ENCODE results near the gene CDK6.
A peak's percentile ranks its signal among the peaks of the same experiment; 100 is the strongest.

The CDK6 gene

DNA sequence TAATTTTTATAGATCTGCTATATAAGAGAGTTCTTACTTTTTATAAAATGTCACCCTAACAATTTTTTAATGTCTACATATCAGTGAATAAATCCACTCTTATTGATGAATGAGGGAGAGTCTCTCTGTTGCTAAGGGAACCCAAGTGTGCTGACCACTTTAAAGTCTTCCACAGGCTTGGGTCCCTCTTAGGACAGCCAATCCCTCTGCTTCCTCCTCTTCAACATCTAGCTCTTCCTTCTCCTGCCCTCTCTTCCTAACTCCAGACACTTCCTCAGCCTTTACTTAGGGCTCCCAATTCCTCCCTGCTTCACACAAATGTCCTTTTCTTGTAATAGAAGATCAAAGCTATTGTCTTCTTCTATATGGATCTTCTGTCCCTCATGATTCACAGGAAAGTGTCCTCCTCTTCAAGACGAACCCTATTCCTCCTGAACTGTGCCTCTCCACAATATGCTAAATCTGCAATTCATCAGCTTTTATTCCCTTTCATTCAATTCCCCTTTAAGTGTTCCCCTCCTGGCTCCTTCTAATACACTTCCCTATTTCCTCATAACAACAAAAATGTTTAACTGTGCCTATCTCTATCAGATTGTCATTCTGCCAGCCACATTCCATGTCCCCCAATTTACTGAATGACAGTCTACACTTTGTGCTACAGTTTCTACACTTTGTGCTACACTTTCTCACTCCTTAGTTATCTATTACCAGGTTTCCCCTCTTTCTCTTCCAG is 37.7 kb downstream of the CDK6 start:
- no peak overlapping the region for H3K27ac ChIP-seq
- H3K4me3 ChIP-seq: no peak overlapping the region

DNA sequence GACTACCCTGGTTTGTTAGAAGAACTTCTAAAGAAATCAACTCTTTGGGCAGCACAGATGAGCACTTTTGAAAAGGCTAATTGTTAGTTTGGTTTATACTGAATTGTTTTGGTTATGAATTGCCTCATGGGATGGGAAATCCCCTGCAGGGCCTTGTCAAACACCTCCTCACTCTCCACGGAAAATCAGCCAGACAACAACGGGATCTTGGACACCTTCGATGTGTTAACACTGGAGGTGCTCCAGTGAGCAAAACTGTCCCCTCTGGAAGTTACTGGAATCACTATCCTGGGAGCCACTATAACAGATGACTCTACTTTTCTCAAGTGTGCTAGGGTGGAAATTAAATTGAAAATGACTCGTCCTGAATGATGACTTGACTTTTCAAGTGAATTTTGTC is 38.7 kb downstream of the CDK6 start:
- H3K4me3 ChIP-seq: no peak overlapping the region
- peak overlapping the region in 1 of 21 experiments; percentile 61 for H3K27ac ChIP-seq

GRCh38 chr7:92797284-92797683 is 39.1 kb downstream of the CDK6 start:
- Histone ChIP-seq H3K4me3 (no peak overlapping the region), H3K27ac (peak overlapping the region in 1 of 21 experiments; percentile 61)

DNA sequence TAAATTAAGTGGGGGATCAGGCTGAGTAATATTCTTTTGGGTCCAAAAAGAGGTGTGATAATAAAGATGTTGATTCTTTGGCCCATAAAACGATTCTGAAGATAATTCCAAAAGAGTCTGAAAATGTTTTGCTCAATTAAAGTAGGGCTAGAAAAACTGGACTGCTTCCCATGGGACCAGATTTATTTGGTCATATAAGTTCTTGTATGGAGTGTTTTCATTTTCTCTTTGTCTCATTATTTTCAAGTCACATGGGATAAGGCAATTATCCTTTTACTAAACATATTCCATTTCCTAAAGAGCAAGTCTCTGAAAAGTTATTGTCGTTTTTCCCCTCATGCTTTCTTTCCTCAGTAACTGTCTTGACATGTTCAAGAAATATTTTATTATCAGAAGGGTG is 41.5 kb downstream of the CDK6 start:
- no peak overlapping the region for H3K27ac ChIP-seq

DNA sequence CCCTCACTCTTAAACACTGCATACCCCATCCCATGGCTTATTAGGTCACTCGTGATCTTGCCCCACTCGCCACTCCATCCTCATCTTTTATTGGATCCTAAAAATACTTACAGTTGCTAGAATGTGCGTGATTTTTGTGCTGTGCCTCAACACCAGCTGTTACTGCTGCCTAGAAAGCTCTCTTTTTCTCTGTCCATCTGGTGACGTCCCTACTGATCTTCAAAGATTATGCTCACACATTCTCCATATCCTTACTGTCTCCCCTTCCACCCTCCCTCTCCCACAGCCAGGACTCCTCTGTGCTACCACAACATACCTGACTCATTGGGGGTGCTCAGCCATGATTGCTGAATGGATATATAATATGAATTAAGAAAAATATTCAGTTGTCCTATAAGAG is 42.0 kb downstream of the CDK6 start:
- Histone ChIP-seq H3K27ac (no peak overlapping the region), H3K4me3 (no peak overlapping the region)

More for the DNA sequence above, 41.5 kb downstream of the CDK6 start:
- H3K4me3 ChIP-seq: no peak overlapping the region

DNA sequence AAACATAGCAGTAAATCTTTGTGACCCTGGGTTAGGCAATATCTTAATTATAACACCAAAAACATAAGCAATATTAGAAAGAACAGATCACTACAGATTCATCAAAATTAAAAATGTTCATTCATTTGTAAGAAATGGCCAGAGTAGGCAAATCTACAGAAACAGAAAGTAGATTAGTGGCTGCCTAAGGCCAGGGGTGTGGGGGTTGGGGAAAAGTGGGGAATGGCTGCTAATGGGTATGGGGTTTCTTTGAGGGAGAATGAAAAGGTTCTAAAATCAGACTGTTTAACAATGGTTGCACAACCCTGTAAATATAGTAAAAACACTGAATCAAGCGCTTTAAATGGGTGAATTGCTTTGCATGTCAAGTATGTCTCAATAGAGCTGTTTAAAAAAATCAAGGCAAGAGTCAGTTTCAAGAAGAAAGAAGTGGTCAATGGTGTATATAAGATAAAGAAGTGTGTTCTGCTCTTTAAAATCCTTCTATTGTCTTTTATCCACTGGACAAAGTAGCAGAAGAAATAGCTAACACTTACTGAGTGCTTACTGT is 42.6 kb downstream of the CDK6 start:
- H3K27ac ChIP-seq: no peak overlapping the region

DNA sequence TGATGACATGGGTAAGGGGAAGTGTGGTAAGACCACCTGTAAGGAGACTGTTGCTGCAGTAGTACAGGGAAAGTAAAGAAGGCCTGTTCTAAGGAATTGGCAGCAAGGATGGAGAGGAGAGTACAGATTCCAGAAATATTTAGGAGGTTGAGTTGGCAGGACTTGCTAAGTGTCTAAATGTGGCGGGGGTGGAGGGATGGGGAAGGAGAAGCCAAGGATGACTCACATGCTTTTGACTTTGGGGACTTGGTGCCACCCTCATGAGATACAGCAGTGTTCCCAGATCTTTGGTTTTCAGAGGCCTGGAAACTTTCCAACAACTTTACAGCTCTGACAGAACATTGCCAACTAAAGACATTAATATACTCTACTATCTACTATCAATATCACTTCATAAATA is 45.4 kb downstream of the CDK6 start:
- Histone ChIP-seq H3K27ac (peak overlapping the region in 1 of 21 experiments; percentile 2), H3K4me3 (no peak overlapping the region)

More for the DNA sequence above, 42.6 kb downstream of the CDK6 start:
- H3K4me3 ChIP-seq: no peak overlapping the region

DNA sequence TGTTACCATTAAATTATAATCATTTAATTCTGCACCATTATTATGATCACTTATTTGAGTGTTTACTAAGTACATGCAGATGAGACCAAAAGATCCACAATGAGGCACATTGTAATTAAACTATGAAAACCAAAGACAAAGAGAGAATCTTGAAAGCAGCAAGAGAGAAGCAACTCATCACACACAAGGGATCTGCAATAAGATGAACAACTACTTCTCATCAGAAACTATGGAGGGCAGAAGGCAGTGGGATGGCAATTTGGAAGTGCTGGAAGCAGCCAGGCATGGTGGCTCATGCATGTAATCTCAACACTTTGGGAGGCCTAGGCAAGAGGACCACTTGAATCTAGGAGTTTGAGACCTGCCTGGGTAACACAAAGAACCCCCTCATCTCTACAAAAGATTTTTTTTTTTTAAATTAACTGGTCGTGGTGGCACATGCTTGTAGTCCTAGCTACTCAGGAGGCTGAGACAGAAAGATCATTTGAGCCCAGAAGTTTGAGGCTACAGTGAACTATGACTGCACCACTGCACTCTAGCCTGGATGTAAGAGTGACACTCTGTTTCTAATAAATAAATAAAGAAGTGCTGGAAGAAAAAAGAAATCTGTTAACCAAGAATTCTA is 47.7 kb downstream of the CDK6 start:
- no peak overlapping the region for H3K27ac ChIP-seq
- no peak overlapping the region for H3K4me3 ChIP-seq

DNA sequence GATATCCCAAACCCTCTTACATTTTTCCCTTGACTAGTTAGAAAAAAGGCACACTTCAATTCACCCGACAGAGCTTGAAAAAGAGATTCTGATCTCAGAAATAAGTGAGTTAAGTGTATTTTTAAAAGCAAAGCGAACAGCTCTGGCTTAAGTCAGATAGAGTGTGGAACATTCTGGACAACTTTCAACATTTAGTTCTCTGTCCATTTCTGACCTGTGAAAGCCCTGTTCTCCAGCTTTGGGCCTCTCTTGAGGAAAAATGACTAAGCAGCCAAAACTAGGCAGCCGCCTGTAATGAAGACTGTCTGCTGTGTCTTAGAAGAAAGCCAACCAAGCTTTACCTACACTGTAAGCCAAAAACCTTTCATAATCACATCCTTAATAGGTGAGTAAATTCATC is 50.5 kb downstream of the CDK6 start:
- no peak overlapping the region for H3K4me3 ChIP-seq
- H3K27ac ChIP-seq: no peak overlapping the region

- no peak overlapping the region for H3K27ac ChIP-seq
- no peak overlapping the region for H3K4me3 ChIP-seq
These were observed 51.4 kb downstream of the CDK6 start for GRCh38 chr7:92784935-92785334.

DNA sequence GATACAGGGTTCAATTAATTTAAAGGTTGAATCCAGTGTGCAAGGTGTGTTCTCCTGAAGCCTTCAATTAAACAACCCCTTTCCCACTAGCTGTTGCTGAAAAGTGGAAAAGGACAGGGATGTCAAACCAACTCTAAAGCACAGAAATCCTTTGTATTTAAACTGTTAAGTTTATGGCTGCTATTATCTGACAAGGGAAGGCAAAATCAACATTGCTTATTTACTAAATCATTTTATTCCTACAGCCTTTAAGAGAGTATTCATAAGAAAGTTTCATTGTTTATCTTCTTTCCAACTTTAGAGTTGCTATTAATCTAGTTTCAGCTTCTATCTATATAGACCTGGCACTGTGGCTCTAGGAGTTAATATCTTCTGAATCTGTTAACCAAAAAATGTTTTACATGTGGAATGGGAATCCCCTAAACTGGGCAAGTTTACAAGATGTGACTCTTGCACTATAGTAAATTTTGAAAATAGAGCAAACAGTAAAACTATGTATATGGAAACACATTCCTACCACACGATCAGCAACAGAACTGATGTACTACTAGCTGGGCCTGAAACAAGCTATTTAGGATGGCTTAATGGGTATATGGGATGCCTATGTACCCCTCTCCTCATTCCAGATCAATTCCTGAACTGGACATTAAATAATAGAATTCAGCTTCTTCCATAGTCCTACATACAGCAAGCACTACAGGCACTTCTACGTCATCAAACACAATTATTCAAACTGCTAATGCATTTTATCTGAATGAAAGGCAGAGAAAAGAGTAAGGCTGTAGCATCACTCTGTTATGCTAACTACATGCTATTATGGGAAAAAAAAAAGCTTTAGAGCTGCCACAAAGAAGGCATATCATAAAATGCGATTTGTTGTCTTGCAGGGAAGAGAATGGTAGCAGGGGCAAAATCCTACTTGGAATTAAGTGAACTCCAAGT is 52.8 kb downstream of the CDK6 start:
- Histone ChIP-seq H3K4me3 (no peak overlapping the region), H3K27ac (no peak overlapping the region)

- H3K27ac ChIP-seq: no peak overlapping the region
These were observed 53.5 kb downstream of the CDK6 start for GRCh38 chr7:92782855-92783254.

DNA sequence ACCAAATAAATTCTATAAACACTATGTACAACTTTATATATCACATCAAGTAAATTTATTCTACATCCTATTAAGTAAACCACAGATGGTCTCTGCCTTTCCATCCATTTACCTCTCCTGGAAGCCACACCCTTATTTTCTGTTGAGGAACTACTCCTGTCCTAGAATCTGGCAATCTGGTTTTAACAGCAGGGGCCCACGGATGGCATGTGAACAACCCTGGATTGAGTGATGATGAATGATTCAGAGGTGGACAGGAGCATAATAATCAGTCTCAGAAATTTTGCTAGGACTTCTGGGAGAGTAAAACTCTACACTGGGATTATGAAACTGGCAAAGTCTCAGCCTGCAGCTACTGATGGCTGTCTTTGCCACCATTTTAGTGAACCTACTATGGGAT is 54.1 kb downstream of the CDK6 start:
- H3K4me3 ChIP-seq: no peak overlapping the region
- no peak overlapping the region for H3K27ac ChIP-seq

More at GRCh38 chr7:92782855-92783254, 53.5 kb downstream of the CDK6 start:
- no peak overlapping the region for H3K4me3 ChIP-seq

DNA sequence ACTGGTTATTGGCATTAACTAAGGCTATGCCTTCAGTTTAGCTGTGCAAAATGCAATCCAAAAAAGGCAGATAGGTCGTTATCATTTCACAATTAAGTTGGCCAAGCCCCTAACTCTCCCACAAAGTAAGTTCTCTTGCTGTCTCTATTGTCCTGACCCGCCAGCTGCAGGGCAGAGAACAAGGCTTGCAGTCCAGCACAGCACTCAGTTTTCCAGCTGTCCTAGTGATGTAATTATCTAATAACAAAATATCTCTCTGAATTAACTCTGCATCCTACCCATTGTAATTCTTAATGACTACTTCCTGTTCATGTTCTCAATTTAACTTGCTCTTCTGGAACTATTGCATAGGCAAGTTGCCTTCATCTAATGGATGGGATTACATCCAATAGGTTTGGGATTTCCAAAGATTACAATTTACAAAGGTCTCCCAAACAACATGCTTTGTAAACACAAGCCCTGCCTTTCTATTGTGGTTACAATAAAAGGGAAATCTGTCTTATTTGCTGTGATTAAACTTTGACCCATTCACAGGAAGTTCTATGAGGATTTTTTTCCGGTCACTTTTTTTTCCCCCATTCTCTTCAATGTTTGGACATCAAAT is 55.2 kb downstream of the CDK6 start:
- H3K27ac ChIP-seq: peak overlapping the region in 1 of 21 experiments; percentile 30
- no peak overlapping the region for H3K4me3 ChIP-seq

DNA sequence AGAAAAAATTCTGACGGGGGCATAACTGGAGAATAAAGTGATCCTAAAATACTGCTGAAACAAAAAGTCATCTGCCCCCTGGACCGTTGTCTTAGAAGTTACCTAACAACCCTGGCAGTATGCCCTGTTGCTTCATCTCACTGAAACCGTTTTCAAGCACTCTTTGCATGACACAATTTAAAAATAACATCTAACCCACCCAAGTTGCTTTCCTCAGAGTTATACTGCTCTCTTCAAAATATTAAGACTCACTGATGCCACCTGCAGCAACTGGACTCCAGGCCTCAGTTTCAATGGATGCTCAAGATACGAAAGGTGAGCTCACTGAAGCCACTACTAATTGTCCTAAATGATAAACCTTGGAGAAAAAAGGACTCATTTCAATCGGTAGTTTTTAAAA is 57.4 kb downstream of the CDK6 start:
- Histone ChIP-seq H3K27ac (no peak overlapping the region), H3K4me3 (no peak overlapping the region)

DNA sequence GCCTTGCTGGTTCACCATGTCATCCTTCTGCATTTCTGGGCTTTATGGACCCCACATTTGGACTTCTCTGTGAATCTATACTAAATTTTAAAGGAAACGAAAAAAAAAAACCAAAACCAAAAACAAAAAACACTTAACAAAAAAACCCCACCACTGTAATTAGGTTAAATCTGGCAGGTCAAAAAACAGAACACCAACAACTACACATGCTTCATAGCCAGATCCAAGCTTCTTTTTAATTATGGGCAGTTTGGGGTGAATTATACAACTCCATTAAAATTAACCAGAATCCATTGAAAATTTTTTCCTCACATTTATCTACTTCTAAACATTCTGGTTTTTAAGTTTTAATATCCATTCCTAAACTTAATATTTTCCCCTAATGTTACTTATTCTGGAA is 58.4 kb downstream of the CDK6 start:
- H3K27ac ChIP-seq: no peak overlapping the region
- H3K4me3 ChIP-seq: no peak overlapping the region

GRCh38 chr7:92773808-92774207 is 62.6 kb downstream of the CDK6 start:
- Histone ChIP-seq H3K4me3 (no peak overlapping the region), H3K27ac (no peak overlapping the region)

DNA sequence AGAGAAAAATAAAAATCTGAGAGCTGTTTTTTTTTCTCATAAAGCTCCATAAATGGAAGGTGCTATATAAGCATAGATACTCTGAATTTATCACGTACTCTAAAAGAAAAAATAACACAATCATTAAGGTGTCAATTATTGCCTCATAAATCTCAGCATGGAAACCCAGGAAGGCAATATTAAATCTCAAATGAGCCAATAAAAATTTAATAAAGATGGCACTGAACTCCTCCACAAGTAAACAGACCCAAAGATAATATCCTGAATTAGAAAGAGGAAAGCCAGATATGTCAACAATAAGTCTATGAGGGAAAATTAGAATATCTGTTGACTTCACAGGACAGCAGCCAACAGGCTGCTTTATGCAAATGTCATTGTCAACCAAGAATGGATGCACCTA is 66.5 kb downstream of the CDK6 start:
- no peak overlapping the region for H3K4me3 ChIP-seq
- H3K27ac ChIP-seq: no peak overlapping the region

DNA sequence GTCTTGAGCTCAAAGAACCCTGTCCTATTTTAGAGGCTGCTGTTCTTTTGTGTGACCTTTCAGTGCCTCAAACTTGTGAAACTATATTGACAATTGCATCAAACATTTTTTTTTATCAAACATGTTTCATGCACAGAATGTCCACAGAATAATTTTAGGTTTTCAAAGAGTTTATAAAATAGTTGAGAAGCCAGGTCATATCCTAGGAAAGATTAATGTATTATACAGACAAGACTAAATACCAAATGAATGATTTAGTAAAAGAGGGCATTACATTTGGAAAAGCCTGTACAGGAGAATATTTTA is 67.0 kb downstream of the CDK6 start:
- Histone ChIP-seq H3K27ac (no peak overlapping the region), H3K4me3 (no peak overlapping the region)

All from skin epidermis (tissue), 12 donors.